A549 treated with Mapracorat at 1 μM for 4 hours (cell line): ENCODE results near the gene TAF11L12. TPM values are rescaled to one million over a fixed set of nuclear protein-coding genes. Genes with fewer than 3 reads are reported as not detected.

ENCODE experiments used
- total RNA-seq: library from RNA; stranded (reverse); fragments of 200-300 nt; extraction: Qiagen RNA extraction; gene quantifications from 5 replicates; pipeline ENCODE4 v1.2.3, GENCODE V29; 2022

TAF11L12 gene
- not detected in 5 replicates for total RNA-seq

GRCh38 chr5:17610092-17610491 is at the start of gene TAF11L12:
TSS of gene TAF11L12 (plus strand) at chr5:17610392.

GRCh38 chr5:17585658-17586057 is 24.5 kb upstream of the TAF11L12 start, which contains the start of gene TAF11L7:
TSS of gene TAF11L7 (minus strand) at chr5:17585758.

GRCh38 chr5:17590860-17591259 is 19.3 kb upstream of the TAF11L12 start, which contains the start of gene TAF11L8:
TSS of gene TAF11L8 (minus strand) at chr5:17590960.

GRCh38 chr5:17594255-17594654 is 15.9 kb upstream of the TAF11L12 start, which contains the start of gene TAF11L9:
TSS of gene TAF11L9 (minus strand) at chr5:17594394.

GRCh38 chr5:17597728-17598127 is 12.5 kb upstream of the TAF11L12 start, which contains the start of gene TAF11L10:
TSS of gene TAF11L10 (minus strand) at chr5:17597828.

GRCh38 chr5:17603880-17604279 is 6.3 kb upstream of the TAF11L12 start, which contains the start of gene TAF11L11:
TSS of gene TAF11L11 (plus strand) at chr5:17604183.

GRCh38 chr5:17631788-17632187 is 21.6 kb downstream of the TAF11L12 start, which contains the start of gene TAF11L13:
TSS of gene TAF11L13 (plus strand) at chr5:17632088.

GRCh38 chr5:17634160-17634559 is 24.0 kb downstream of the TAF11L12 start, which contains the start of gene TAF11L14:
TSS of gene TAF11L14 (plus strand) at chr5:17634460.

Other genes with a start within 250 kb of the TAF11L12 start
- not detected in 5 replicates for gene TAF11L2, start 112.2 kb upstream of the TAF11L12 start, total RNA-seq
- gene TAF11L3, start 92.0 kb upstream of the TAF11L12 start, total RNA-seq: not detected in 5 replicates
- not detected in 5 replicates for gene TAF11L4, start 88.6 kb upstream of the TAF11L12 start, total RNA-seq
- gene TAF11L5, start 85.2 kb upstream of the TAF11L12 start, total RNA-seq: not detected in 5 replicates
- gene TAF11L6, start 81.7 kb upstream of the TAF11L12 start, total RNA-seq: not detected in 5 replicates
- not detected in 5 replicates for gene TAF11L7, start 24.6 kb upstream of the TAF11L12 start, total RNA-seq
- gene TAF11L8, start 19.4 kb upstream of the TAF11L12 start, total RNA-seq: not detected in 5 replicates
- not detected in 5 replicates for gene TAF11L9, start 16.0 kb upstream of the TAF11L12 start, total RNA-seq
- not detected in 5 replicates for gene TAF11L10, start 12.6 kb upstream of the TAF11L12 start, total RNA-seq
- gene TAF11L11, start 6.2 kb upstream of the TAF11L12 start, total RNA-seq: 0.11 to 0.15 TPM in 2 of 5 replicates, not detected in the others
- gene TAF11L13, start 21.7 kb downstream of the TAF11L12 start, total RNA-seq: not detected in 5 replicates
- gene TAF11L14, start 24.1 kb downstream of the TAF11L12 start, total RNA-seq: not detected in 5 replicates